A549 (cell line): ENCODE data around the gene LRRN4CL. TPM values are rescaled to one million over a fixed set of nuclear protein-coding genes. Genes with fewer than 3 reads are reported as not detected.

Experiments
- ATOH8 ChIP-seq: fragments of 250-450 bp; sonication (Bioruptor Pico); IDR thresholded peaks from 2 replicates; pipeline ENCODE4 v1.5.0; 2020; ENCODE audit warnings: low read depth, mild to moderate bottlenecking, moderate library complexity
- CBX8 ChIP-seq: fragments of 200-600 bp; sonication (generic); IDR thresholded peaks from 2 replicates; pipeline ENCODE4 v1.6.1; 2016
- E2F6 ChIP-seq: IDR thresholded peaks from 2 replicates; pipeline ENCODE4 v1.6.1; 2012; ENCODE audit warnings: low read depth, borderline replicate concordance
- EHMT2 ChIP-seq: fragments of 200-600 bp; sonication (generic); IDR thresholded peaks from 2 replicates; pipeline ENCODE4 v1.6.1; 2016; ENCODE audit warnings: antibody characterized with exemption, low read depth, mild to moderate bottlenecking, moderate library complexity
- EP300 ChIP-seq, 2 experiments: fragments of >200 bp; sonication (Bioruptor Twin); formaldehyde crosslinking; IDR thresholded peaks; 2 replicates in 1 of 2; 3 replicates in 1 of 2; pipeline ENCODE4 v1.6.1; 2016 to 2017
- FOSB ChIP-seq: fragments of 250-450 bp; sonication (Bioruptor Pico); IDR thresholded peaks from 2 replicates; pipeline ENCODE4 v1.5.0; 2020; ENCODE audit warnings: mild to moderate bottlenecking, moderate library complexity
- FOSL2 ChIP-seq, 2 experiments: fragments of 450-650 bp in 1 of 2; fragments of >200 bp in 1 of 2; sonication (Bioruptor Twin) in 1 of 2; formaldehyde crosslinking; IDR thresholded peaks; 2 replicates each; pipeline versions ENCODE4 v1.5.0 to v1.6.1; 2016 to 2020; ENCODE audit warnings: mild to moderate bottlenecking in 1 of 2, moderate library complexity in 1 of 2
- GATA3 ChIP-seq: IDR thresholded peaks from 2 replicates; pipeline ENCODE4 v1.6.1; 2012; ENCODE audit warnings: borderline replicate concordance
- HES2 ChIP-seq: fragments of >200 bp; sonication (Bioruptor Twin); formaldehyde crosslinking; IDR thresholded peaks from 2 replicates; pipeline ENCODE4 v1.6.1; 2016
- HEYL ChIP-seq: fragments of 250-450 bp; sonication (Bioruptor Pico); IDR thresholded peaks from 2 replicates; pipeline ENCODE4 v1.8.0; 2021; ENCODE audit warnings: mild to moderate bottlenecking, moderate library complexity
- JUNB ChIP-seq: fragments of >200 bp; sonication (Bioruptor Twin); formaldehyde crosslinking; IDR thresholded peaks from 2 replicates; pipeline ENCODE4 v1.6.1; 2016
- KDM1A ChIP-seq: fragments of 200-600 bp; sonication (generic); IDR thresholded peaks from 2 replicates; pipeline ENCODE4 v1.6.1; 2016; ENCODE audit warnings: low read depth, mild to moderate bottlenecking
- MAX ChIP-seq: IDR thresholded peaks from 2 replicates; pipeline ENCODE4 v1.6.1; 2012
- MYC ChIP-seq: IDR thresholded peaks from 2 replicates; pipeline ENCODE4 v1.6.1; 2012; ENCODE audit warnings: mild to moderate bottlenecking, inconsistent platforms, low read length, improper control_type of control experiment, borderline replicate concordance
- POLR2A ChIP-seq: IDR thresholded peaks from 2 replicates; pipeline ENCODE4 v1.6.1; 2012; ENCODE audit warnings: mild to moderate bottlenecking, low read length
- RAD21 ChIP-seq, 2 experiments: fragments of >200 bp in 1 of 2; sonication (Bioruptor Twin) in 1 of 2; formaldehyde crosslinking in 1 of 2; IDR thresholded peaks in 1 of 2; conservative IDR thresholded peaks in 1 of 2; 2 replicates in 1 of 2; 3 replicates in 1 of 2; pipeline ENCODE4 v1.6.1; 2012 to 2018; ENCODE audit warnings: inconsistent platforms in 1 of 2
- REST ChIP-seq: fragments of 200-600 bp; sonication (generic); IDR thresholded peaks from 2 replicates; pipeline ENCODE4 v1.6.1; 2016; ENCODE audit warnings: antibody characterized with exemption, mild to moderate bottlenecking, moderate library complexity
- TFCP2L1 ChIP-seq: fragments of 250-450 bp; sonication (Bioruptor Pico); IDR thresholded peaks from 2 replicates; pipeline ENCODE4 v1.5.0; 2021; ENCODE audit warnings: mild to moderate bottlenecking
- TP53 ChIP-seq: fragments of 250-450 bp; sonication (Bioruptor Pico); IDR thresholded peaks from 2 replicates; pipeline ENCODE4 v1.5.0; 2021; ENCODE audit warnings: mild to moderate bottlenecking, moderate library complexity
- USF2 ChIP-seq: fragments of 450-650 bp; IDR thresholded peaks from 2 replicates; pipeline ENCODE4 v1.6.1; 2014; ENCODE audit warnings: antibody characterized with exemption
- ZFP36 ChIP-seq: fragments of 450-650 bp; IDR thresholded peaks from 2 replicates; pipeline ENCODE4 v1.6.1; 2014; ENCODE audit warnings: borderline replicate concordance; ENCODE audit not compliant: partially characterized antibody
- ZSCAN20 ChIP-seq: fragments of 250-450 bp; sonication (Bioruptor Pico); IDR thresholded peaks from 2 replicates; pipeline ENCODE4 v1.8.0; 2022; ENCODE audit warnings: mild to moderate bottlenecking, moderate library complexity
- polyA plus RNA-seq, 4 experiments: library from polyadenylated mRNA; depleted of rRNA in 3 of 4; stranded (reverse); fragments of >200 nt; fragmentation: RNase III in 1 of 4; extraction: RNeasy Plus Mini Kit Qiagen cat#74134 plus additional on column Dnase treatment in 1 of 4; gene quantifications; 2 replicates in 3 of 4; 3 replicates in 1 of 4; pipeline ENCODE4 v1.2.3, GENCODE V29; 2011 to 2017

LRRN4CL gene
- polyA plus RNA-seq, 2 of the 4 experiments (the other 2 are of a cell fraction) = 0.03 to 0.04 TPM

- TF ChIP-seq ZFP36 (no peak), REST (no peak), E2F6 (no peak; the same call in 1 of the 2 replicates), POLR2A (peak; percentile 57), HEYL (CRISPR knock-in tag) (no peak), ATOH8 (CRISPR knock-in tag) (0 out of 2 replicates have a peak, but pooled peaks have one; percentile 40), CBX8 (no peak), EP300 (IDR thresholded peaks at IDR 0.05) (no peak), MYC (no peak), RAD21 (conservative IDR thresholded peaks at IDR 0.05 in 1 of 2, IDR thresholded peaks at IDR 0.05 in 1 of 2) (no peak), KDM1A (no peak), ZSCAN20 (CRISPR knock-in tag) (no peak), FOSL2 (IDR thresholded peaks at IDR 0.05) (no peak), FOSL2 (CRISPR knock-in tag; IDR thresholded peaks at IDR 0.05) (no peak), JUNB (no peak), HES2 (no peak), TFCP2L1 (CRISPR knock-in tag) (no peak), USF2 (peak; percentile 96), GATA3 (no peak), TP53 (CRISPR knock-in tag) (no peak), FOSB (CRISPR knock-in tag) (no peak), EHMT2 (no peak), MAX (peak; percentile 91)
Measured at GRCh38 chr11:62678770-62679696, 10.3 kb downstream of the LRRN4CL start, which contains the start of gene UBXN1 (continued).
